ENCODE results near the gene ST6GAL2.

The ST6GAL2 gene

GRCh38 chr2:106864051-106864450 is 21.9 kb downstream of the ST6GAL2 start:
- no peak for DNase-seq (ENCODE audit: low read depth, low spot score)

- DNase-seq (ENCODE audit: low read depth, low spot score), result no peak
These were observed 22.6 kb downstream of the ST6GAL2 start for GRCh38 chr2:106863387-106863786.

GRCh38 chr2:106859498-106859897 is 26.5 kb downstream of the ST6GAL2 start:
- no peak for DNase-seq (ENCODE audit: low read depth, low spot score)

GRCh38 chr2:106858810-106859209 is 27.2 kb downstream of the ST6GAL2 start:
- no peak for DNase-seq (ENCODE audit: low read depth, low spot score)

- DNase-seq (ENCODE audit: low read depth, low spot score), result no peak
These were observed 28.0 kb downstream of the ST6GAL2 start for GRCh38 chr2:106857882-106858478.

GRCh38 chr2:106853631-106854030 is 32.3 kb downstream of the ST6GAL2 start:
- no peak for DNase-seq (ENCODE audit: low read depth, low spot score)

GRCh38 chr2:106851881-106852501 is 34.0 kb downstream of the ST6GAL2 start:
- DNase-seq (ENCODE audit: low read depth, low spot score), result no peak

- DNase-seq (ENCODE audit: low read depth, low spot score), result no peak
These were observed 34.7 kb downstream of the ST6GAL2 start for GRCh38 chr2:106851087-106851874.

GRCh38 chr2:106849253-106849652 is 36.7 kb downstream of the ST6GAL2 start:
- no peak for DNase-seq (ENCODE audit: low read depth, low spot score)

- no peak for DNase-seq (ENCODE audit: low read depth, low spot score)
These were observed 38.6 kb downstream of the ST6GAL2 start for GRCh38 chr2:106847366-106847765.

- no peak for DNase-seq (ENCODE audit: low read depth, low spot score)
These were observed 40.3 kb downstream of the ST6GAL2 start for GRCh38 chr2:106845716-106846115.

- DNase-seq (ENCODE audit: low read depth, low spot score), result no peak
These were observed 42.1 kb downstream of the ST6GAL2 start for GRCh38 chr2:106843910-106844250.

- DNase-seq (ENCODE audit: low read depth, low spot score), result no peak
These were observed 42.7 kb downstream of the ST6GAL2 start for GRCh38 chr2:106843001-106843909.

- DNase-seq (ENCODE audit: low read depth, low spot score), result no peak
These were observed 43.9 kb downstream of the ST6GAL2 start for GRCh38 chr2:106841886-106842645.

- no peak for DNase-seq (ENCODE audit: low read depth, low spot score)
These were observed 45.1 kb downstream of the ST6GAL2 start for GRCh38 chr2:106840818-106841217.

- DNase-seq (ENCODE audit: low read depth, low spot score), result no peak
These were observed 45.9 kb downstream of the ST6GAL2 start for GRCh38 chr2:106839849-106840595.

- DNase-seq (ENCODE audit: low read depth, low spot score), result no peak
These were observed 52.7 kb downstream of the ST6GAL2 start for GRCh38 chr2:106833256-106833655.

GRCh38 chr2:106831816-106832569 is 54.0 kb downstream of the ST6GAL2 start:
- no peak for DNase-seq (ENCODE audit: low read depth, low spot score)

GRCh38 chr2:106831241-106831640 is 54.7 kb downstream of the ST6GAL2 start:
- DNase-seq (ENCODE audit: low read depth, low spot score), result no peak

- DNase-seq (ENCODE audit: low read depth, low spot score), result no peak
These were observed 55.8 kb downstream of the ST6GAL2 start for GRCh38 chr2:106830191-106830590.
